HG03045 (cell line): ENCODE data around the gene PPP4R3A.
"Not testable (repeated sequence)": the region's sequence is repeated elsewhere in the genome, so short reads cannot be mapped to it uniquely, and the experiment has no call there.

Experiments
- ATAC-seq: cut with Tn5 transposase; IDR thresholded peaks from one replicate; pipeline ENCODE4 v1.9.1; 2021; ENCODE audit warnings: mild to moderate bottlenecking, moderate library complexity; ENCODE audit not compliant: unreplicated experiment

Gene PPP4R3A

GRCh38 chr14:91506226-91506625 lies 3.9 kb downstream of the PPP4R3A start:
- no peak for ATAC-seq

- ATAC-seq, result no peak
Observed at GRCh38 chr14:91503000-91503504, 7.1 kb downstream of the PPP4R3A start.

GRCh38 chr14:91501951-91502930 lies 7.9 kb downstream of the PPP4R3A start:
- ATAC-seq, result no peak

- ATAC-seq, result no peak
Observed at GRCh38 chr14:91501348-91501747, 8.8 kb downstream of the PPP4R3A start.

GRCh38 chr14:91496790-91497189 lies 13.3 kb downstream of the PPP4R3A start:
- no peak for ATAC-seq

- not testable (repeated sequence) for ATAC-seq
Observed at GRCh38 chr14:91494392-91495065, 15.6 kb downstream of the PPP4R3A start.

- ATAC-seq, result no peak
Observed at GRCh38 chr14:91493169-91493568, 16.9 kb downstream of the PPP4R3A start.

- no peak for ATAC-seq
Observed at GRCh38 chr14:91484744-91485143, 25.4 kb downstream of the PPP4R3A start.

- ATAC-seq, result no peak
Observed at GRCh38 chr14:91484186-91484585, 25.9 kb downstream of the PPP4R3A start.

GRCh38 chr14:91482263-91483013 lies 27.7 kb downstream of the PPP4R3A start:
- no peak for ATAC-seq

GRCh38 chr14:91477388-91477787 lies 32.7 kb downstream of the PPP4R3A start:
- no peak for ATAC-seq

GRCh38 chr14:91473046-91473445 lies 37.1 kb downstream of the PPP4R3A start:
- ATAC-seq, result no peak

- ATAC-seq, result no peak
Observed at GRCh38 chr14:91470216-91470615, 39.9 kb downstream of the PPP4R3A start.

GRCh38 chr14:91466192-91466591 lies 43.9 kb downstream of the PPP4R3A start:
- ATAC-seq, result no peak

- no peak for ATAC-seq
Observed at GRCh38 chr14:91464615-91465205, 45.4 kb downstream of the PPP4R3A start.

- ATAC-seq, result no peak
Observed at GRCh38 chr14:91458612-91459011, 51.5 kb downstream of the PPP4R3A start.

- ATAC-seq, result no peak
Observed at GRCh38 chr14:91456283-91456682, 53.8 kb downstream of the PPP4R3A start.

GRCh38 chr14:91454580-91454979 lies 55.5 kb downstream of the PPP4R3A start:
- no peak for ATAC-seq

- no peak for ATAC-seq
Observed at GRCh38 chr14:91454155-91454554, 56.0 kb downstream of the PPP4R3A start.

GRCh38 chr14:91453744-91454143 lies 56.4 kb downstream of the PPP4R3A start:
- ATAC-seq, result no peak
